BE2C (cell line): ENCODE data around the gene CFAP20DC.
"Not testable (repeated sequence)": the region's sequence is repeated elsewhere in the genome, so short reads cannot be mapped to it uniquely, and the experiment has no call there.

ENCODE experiments used
- DNase-seq: peaks from one replicate; pipeline ENCODE4 v3.0.0-alpha.2; 2020
- H3K27me3 ChIP-seq: fragments of 250-450 bp; sonication (Bioruptor Pico); 2 replicates; pipeline ENCODE4 v1.5.1; 2020; ENCODE audit warnings: mild to moderate bottlenecking
- H3K36me3 ChIP-seq: fragments of 250-450 bp; sonication (Bioruptor Pico); 2 replicates; pipeline ENCODE4 v1.5.1; 2020; ENCODE audit warnings: mild to moderate bottlenecking
- H3K4me1 ChIP-seq: fragments of 250-450 bp; sonication (Bioruptor Pico); 2 replicates; pipeline ENCODE4 v1.5.1; 2020
- H3K4me3 ChIP-seq: 2 replicates; pipeline ENCODE4 v1.5.1; 2011; ENCODE audit warnings: low read depth, low read length
- H3K9me3 ChIP-seq: fragments of 250-450 bp; sonication (Bioruptor Pico); 2 replicates; pipeline ENCODE4 v1.5.1; 2020
- CTCF ChIP-seq: IDR thresholded peaks from 2 replicates; pipeline ENCODE4 v1.5.1; 2012; ENCODE audit warnings: mild to moderate bottlenecking, low read depth, low read length

Gene CFAP20DC

GRCh38 chr3:58704745-58705144 lies 345.1 kb downstream of the CFAP20DC start:
- no peaks in the 10 kb centered on the region for H3K36me3 ChIP-seq
- H3K4me1 ChIP-seq = no peaks in the 10 kb centered on the region
- DNase-seq = no peak

GRCh38 chr3:58704304-58704703 lies 345.5 kb downstream of the CFAP20DC start:
- not testable (repeated sequence) for H3K4me3 ChIP-seq, H3K36me3 ChIP-seq, H3K9me3 ChIP-seq, H3K27me3 ChIP-seq, DNase-seq, H3K4me1 ChIP-seq

More at GRCh38 chr3:58704745-58705144, 345.1 kb downstream of the CFAP20DC start:
- TF ChIP-seq CTCF = no peak
- no peaks in the 10 kb centered on the region for H3K9me3 ChIP-seq
- no peaks in the 10 kb centered on the region for H3K27me3 ChIP-seq
- no peak overlapping the region for H3K4me3 ChIP-seq

DNA sequence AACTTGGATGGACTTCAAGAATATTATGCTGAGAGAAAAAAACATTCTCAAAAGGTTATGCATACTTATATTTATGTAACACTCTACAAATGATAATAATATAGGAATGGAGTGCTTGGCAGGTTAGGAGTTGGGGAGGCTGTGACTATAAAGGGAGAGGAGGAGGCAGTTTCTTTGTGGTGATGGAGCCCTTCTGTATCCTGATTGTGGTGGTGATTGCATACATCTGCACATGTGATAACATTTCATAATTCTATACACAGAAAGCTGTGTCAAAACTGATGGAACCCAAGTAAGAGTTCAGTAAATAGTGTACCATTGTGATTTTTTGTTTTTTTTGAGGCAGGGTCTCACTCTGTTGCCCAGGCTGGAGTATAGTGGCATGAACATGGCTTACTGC lies 351.6 kb downstream of the CFAP20DC start:
- no peak for DNase-seq
- Histone ChIP-seq H3K9me3 (no peaks in the 10 kb centered on the region), H3K4me3 (no peak overlapping the region), H3K36me3 (no peaks in the 10 kb centered on the region), H3K27me3 (no peaks in the 10 kb centered on the region), H3K4me1 (no peaks in the 10 kb centered on the region)
- TF ChIP-seq CTCF = no peak

- TF ChIP-seq CTCF = no peak
- H3K9me3 ChIP-seq = no peaks in the 10 kb centered on the region
- no peaks in the 10 kb centered on the region for H3K27me3 ChIP-seq
- H3K4me1 ChIP-seq = no peaks in the 10 kb centered on the region
- no peak for DNase-seq
- H3K4me3 ChIP-seq = no peak overlapping the region
- no peaks in the 10 kb centered on the region for H3K36me3 ChIP-seq
These were observed 352.3 kb downstream of the CFAP20DC start for GRCh38 chr3:58697561-58697960.

GRCh38 chr3:58696813-58697212 lies 353.0 kb downstream of the CFAP20DC start:
- not testable (repeated sequence) for DNase-seq, H3K4me3 ChIP-seq, H3K4me1 ChIP-seq, H3K36me3 ChIP-seq, H3K9me3 ChIP-seq, H3K27me3 ChIP-seq

DNA sequence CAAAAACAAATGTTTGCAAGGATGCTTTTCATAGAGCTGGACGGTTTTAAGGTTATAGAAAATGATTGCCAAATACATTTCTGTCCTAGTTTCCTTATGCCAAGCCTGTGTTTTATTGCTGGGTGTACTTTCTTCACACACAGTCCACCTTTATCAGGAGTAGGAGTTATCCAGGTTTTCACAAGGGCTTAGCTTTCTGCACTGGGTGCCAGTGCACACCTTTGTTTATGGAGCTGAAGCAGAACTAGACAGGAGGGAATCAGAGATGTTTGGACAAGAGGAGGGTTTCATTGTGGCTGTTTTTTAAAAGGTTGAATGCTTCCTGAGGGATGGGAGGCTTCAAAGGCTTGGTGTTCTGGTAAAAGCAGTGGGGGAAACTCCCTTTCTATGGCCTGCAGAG lies 353.7 kb downstream of the CFAP20DC start:
- no peak for TF ChIP-seq CTCF
- no peaks in the 10 kb centered on the region for H3K36me3 ChIP-seq

GRCh38 chr3:58695284-58695683 lies 354.5 kb downstream of the CFAP20DC start:
- not testable (repeated sequence) for H3K9me3 ChIP-seq

More for the DNA sequence above, 353.7 kb downstream of the CFAP20DC start:
- no peaks in the 10 kb centered on the region for H3K4me1 ChIP-seq
- no peaks in the 10 kb centered on the region for H3K27me3 ChIP-seq
- H3K9me3 ChIP-seq = no peaks in the 10 kb centered on the region
- DNase-seq = no peak
- H3K4me3 ChIP-seq = no peak overlapping the region

More at GRCh38 chr3:58695284-58695683, 354.5 kb downstream of the CFAP20DC start:
- not testable (repeated sequence) for DNase-seq, H3K36me3 ChIP-seq, H3K27me3 ChIP-seq, H3K4me3 ChIP-seq, H3K4me1 ChIP-seq
